Right atrium auricular region (tissue), 2 donors: Measurements from ENCODE around the gene PCMT1. TPM values are rescaled to one million over a fixed set of nuclear protein-coding genes. Genes with fewer than 3 reads are reported as not detected.

Experiments
- DNase-seq: peaks from one replicate; pipeline ENCODE4 v3.0.0-alpha.2; 2019; ENCODE audit warnings: low spot score
- H3K27ac ChIP-seq, 2 donors: fragments of 200-600 bp; sonication (generic); 1 replicate in 1 of 2; 2 replicates in 1 of 2; pipeline ENCODE4 v1.5.1; 2016 to 2019
- H3K27me3 ChIP-seq, 2 donors: fragments of 200-600 bp; sonication (generic); one replicate each; pipeline versions ENCODE4 v1.5.1 to v1.6.0; 2017 to 2019
- H3K36me3 ChIP-seq: fragments of 200-600 bp; sonication (generic); one replicate; pipeline ENCODE4 v1.5.1; 2016
- H3K4me1 ChIP-seq, 2 donors: fragments of 200-600 bp; sonication (generic); one replicate each; pipeline versions ENCODE4 v1.5.1 to v1.6.0; 2017 to 2019
- H3K4me3 ChIP-seq, 2 donors: fragments of 200-600 bp; sonication (generic); 1 replicate in 1 of 2; 2 replicates in 1 of 2; pipeline ENCODE4 v1.5.1; 2017 to 2019; ENCODE audit warnings: mild to moderate bottlenecking in 1 of 2, moderate library complexity in 1 of 2
- H3K9me3 ChIP-seq, 2 donors: fragments of 200-600 bp; sonication (generic); one replicate each; pipeline ENCODE4 v1.5.1; 2019
- CTCF ChIP-seq, 2 donors: fragments of 200-600 bp; sonication (generic); IDR thresholded peaks; one replicate each; pipeline ENCODE4 v1.5.1; 2019; ENCODE audit warnings: antibody characterized with exemption in 2 of 2
- total RNA-seq, 2 donors: library from RNA; depleted of rRNA; stranded (reverse); fragments of >200 nt; gene quantifications; one replicate each; pipeline ENCODE4 v1.1.0, GENCODE V29; 2016

Gene PCMT1
- total RNA-seq, 2 donors from 2014 or later = 99.8 to 106 TPM

GRCh38 chr6:149830731-149831307, 81.3 kb downstream of the PCMT1 start:
- H3K36me3 ChIP-seq = no peaks in the 10 kb centered on the region
- TF ChIP-seq CTCF (IDR thresholded peaks at IDR 0.05) = no peak
- H3K9me3 ChIP-seq = no peaks in the 10 kb centered on the region
- no peaks in the 10 kb centered on the region for H3K4me1 ChIP-seq
- H3K27me3 ChIP-seq = no peaks in the 10 kb centered on the region
- H3K27ac ChIP-seq = no peak overlapping the region
- DNase-seq = no peak
- no peak overlapping the region for H3K4me3 ChIP-seq

- no peaks in the 10 kb centered on the region for H3K36me3 ChIP-seq
- DNase-seq = no peak
- TF ChIP-seq CTCF (IDR thresholded peaks at IDR 0.05) = no peak
Observed at GRCh38 chr6:149831308-149831820, 81.8 kb downstream of the PCMT1 start.

GRCh38 chr6:149833651-149834050, 84.1 kb downstream of the PCMT1 start:
- Histone ChIP-seq H3K27me3 (no peaks in the 10 kb centered on the region), H3K4me1 (no peaks in the 10 kb centered on the region), H3K4me3 (no peak overlapping the region), H3K36me3 (no peaks in the 10 kb centered on the region), H3K27ac (no peak overlapping the region), H3K9me3 (no peaks in the 10 kb centered on the region)
- no peak for TF ChIP-seq CTCF (IDR thresholded peaks at IDR 0.05)
- no peak for DNase-seq

More at GRCh38 chr6:149831308-149831820, 81.8 kb downstream of the PCMT1 start:
- no peaks in the 10 kb centered on the region for H3K9me3 ChIP-seq
- H3K4me3 ChIP-seq = no peak overlapping the region
- no peaks in the 10 kb centered on the region for H3K4me1 ChIP-seq
- no peak overlapping the region for H3K27ac ChIP-seq
- no peaks in the 10 kb centered on the region for H3K27me3 ChIP-seq

GRCh38 chr6:149834513-149835481, 85.3 kb downstream of the PCMT1 start:
- TF ChIP-seq CTCF (IDR thresholded peaks at IDR 0.05) = peak; percentile 90 to 95
- DNase-seq = peak; percentile 77
- Histone ChIP-seq H3K36me3 (no peaks in the 10 kb centered on the region), H3K27ac (no peak overlapping the region), H3K9me3 (no peaks in the 10 kb centered on the region), H3K27me3 (no peaks in the 10 kb centered on the region), H3K4me1 (no peaks in the 10 kb centered on the region), H3K4me3 (no peak overlapping the region)

GRCh38 chr6:149840345-149841075, 91.0 kb downstream of the PCMT1 start:
- Histone ChIP-seq H3K27ac (peak overlapping the region; percentile 33 to 47), H3K9me3 (no peaks in the 10 kb centered on the region), H3K4me3 (no peak overlapping the region), H3K27me3 (no peaks in the 10 kb centered on the region), H3K4me1 (peaks cover 0 to 5% of the 10 kb centered on the region in 2 donors), H3K36me3 (no peaks in the 10 kb centered on the region)
- peak; percentile 93 for DNase-seq
- peak in 1 of 2 donors; percentile 72 for TF ChIP-seq CTCF (IDR thresholded peaks at IDR 0.05)
